Upper lobe of left lung (tissue), 6 donors: Measurements from ENCODE around the gene CPNE4. TPM values are rescaled to one million over a fixed set of nuclear protein-coding genes. Genes with fewer than 3 reads are reported as not detected.

Experiments
- ATAC-seq, 2 donors: fragments of 200-7000 bp; cut with Tn5 transposase; one replicate each; pipeline ENCODE4 v1.9.1; 2022; ENCODE audit warnings: mild to moderate bottlenecking in 2 of 2, moderate library complexity in 2 of 2; ENCODE audit not compliant: low FRiP score in 2 of 2
- DNase-seq, 2 donors: peaks; one replicate each; pipeline ENCODE4 v3.0.0-alpha.2; 2019 to 2020
- H3K27ac ChIP-seq, 4 donors: fragments of 200-600 bp; sonication (generic); one replicate each; pipeline ENCODE4 v1.5.1; 2016 to 2019
- H3K27me3 ChIP-seq, 4 donors: fragments of 200-600 bp; sonication (generic); one replicate each; pipeline ENCODE4 v1.5.1; 2017 to 2019
- H3K36me3 ChIP-seq, 4 donors: fragments of 200-600 bp; sonication (generic); one replicate each; pipeline ENCODE4 v1.5.1; 2016 to 2019
- H3K4me1 ChIP-seq, 4 donors: fragments of 200-600 bp; sonication (generic); one replicate each; pipeline ENCODE4 v1.5.1; 2018 to 2019
- H3K4me3 ChIP-seq, 4 donors: fragments of 200-600 bp; sonication (generic); one replicate each; pipeline ENCODE4 v1.5.1; 2017 to 2019; ENCODE audit warnings: mild to moderate bottlenecking in 2 of 4, moderate library complexity in 1 of 4
- H3K9me3 ChIP-seq, 4 donors: fragments of 200-600 bp; sonication (generic); one replicate each; pipeline ENCODE4 v1.5.1; 2018 to 2019
- EP300 ChIP-seq, 4 donors: sonication (generic); formaldehyde crosslinking; IDR thresholded peaks; one replicate each; pipeline ENCODE4 v1.5.1; 2017; ENCODE audit warnings: antibody characterized with exemption in 4 of 4, control low read depth in 2 of 4
- POLR2A ChIP-seq, 4 donors: fragments of 450-650 bp; IDR thresholded peaks; one replicate each; pipeline ENCODE4 v1.5.1; 2016 to 2017; ENCODE audit warnings: antibody characterized with exemption in 4 of 4, mild to moderate bottlenecking in 2 of 4
- POLR2AphosphoS5 ChIP-seq, 2 donors: sonication (generic); formaldehyde crosslinking; IDR thresholded peaks; one replicate each; pipeline ENCODE4 v1.5.1; 2017; ENCODE audit warnings: antibody characterized with exemption in 2 of 2
- WGBS, 2 donors: methylation state at CpG; one replicate each; pipeline ENCODE4 v1.1.5; 2017 to 2018; 5-methylcytosine and 5-hydroxymethylcytosine counted together
- total RNA-seq, 6 donors: library from RNA; depleted of rRNA in 4 of 6; stranded (reverse); fragments of >200 nt in 4 of 6; gene quantifications; one replicate each; pipeline versions ENCODE4 v1.1.0 to v1.2.1, GENCODE V29; 2016 to 2021
- TF ChIP-seq, protein P1 (sequence below), 6 experiments: fragments of 450-650 bp in 4 of 6; fragments of 200-600 bp in 2 of 6; sonication (generic) in 2 of 6; IDR thresholded peaks; one replicate each; pipeline ENCODE4 v1.5.1; 2016 to 2019; ENCODE audit warnings: antibody characterized with exemption in 6 of 6
- donor health status: DM: no; HTN: no; CAD: no; lungs with moderate emphysema.
- donor health status: DM: no; HTN: yes; CAD: no; lungs with severe emphysema.

The CPNE4 gene
- total RNA-seq, 6 donors from 2014 or later, result 0.34 to 2.1 (median 0.47) TPM; not detected in 3

- DNase-seq (no peak), ATAC-seq (no peak)
- Histone ChIP-seq H3K4me1 (no peaks in the 10 kb centered on the region), H3K4me3 (no peak overlapping the region), H3K36me3 (no peaks in the 10 kb centered on the region), H3K9me3 (no peaks in the 10 kb centered on the region), H3K27me3 (no peaks in the 10 kb centered on the region), H3K27ac (no peak overlapping the region)
- TF ChIP-seq POLR2AphosphoS5 (IDR thresholded peaks at IDR 0.05) (no peak), EP300 (IDR thresholded peaks at IDR 0.05) (no peak), POLR2A (IDR thresholded peaks at IDR 0.05) (no peak)
- TF ChIP-seq, protein P1, sequence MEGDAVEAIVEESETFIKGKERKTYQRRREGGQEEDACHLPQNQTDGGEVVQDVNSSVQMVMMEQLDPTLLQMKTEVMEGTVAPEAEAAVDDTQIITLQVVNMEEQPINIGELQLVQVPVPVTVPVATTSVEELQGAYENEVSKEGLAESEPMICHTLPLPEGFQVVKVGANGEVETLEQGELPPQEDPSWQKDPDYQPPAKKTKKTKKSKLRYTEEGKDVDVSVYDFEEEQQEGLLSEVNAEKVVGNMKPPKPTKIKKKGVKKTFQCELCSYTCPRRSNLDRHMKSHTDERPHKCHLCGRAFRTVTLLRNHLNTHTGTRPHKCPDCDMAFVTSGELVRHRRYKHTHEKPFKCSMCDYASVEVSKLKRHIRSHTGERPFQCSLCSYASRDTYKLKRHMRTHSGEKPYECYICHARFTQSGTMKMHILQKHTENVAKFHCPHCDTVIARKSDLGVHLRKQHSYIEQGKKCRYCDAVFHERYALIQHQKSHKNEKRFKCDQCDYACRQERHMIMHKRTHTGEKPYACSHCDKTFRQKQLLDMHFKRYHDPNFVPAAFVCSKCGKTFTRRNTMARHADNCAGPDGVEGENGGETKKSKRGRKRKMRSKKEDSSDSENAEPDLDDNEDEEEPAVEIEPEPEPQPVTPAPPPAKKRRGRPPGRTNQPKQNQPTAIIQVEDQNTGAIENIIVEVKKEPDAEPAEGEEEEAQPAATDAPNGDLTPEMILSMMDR (IDR thresholded peaks at IDR 0.05), result no peak
- WGBS, 2 donors, result 72 to 80% methylated on average over 3 of the region's 3 CpGs
Observed at GRCh38 chr3:131705558-131706051, 329.2 kb downstream of the CPNE4 start.

GRCh38 chr3:131705099-131705498 lies 329.7 kb downstream of the CPNE4 start:
- H3K4me3 ChIP-seq, result no peak overlapping the region
- no peaks in the 10 kb centered on the region for H3K36me3 ChIP-seq
- no peak overlapping the region for H3K27ac ChIP-seq
- no peak for ATAC-seq
- no peak for DNase-seq
- no peaks in the 10 kb centered on the region for H3K27me3 ChIP-seq
- H3K4me1 ChIP-seq, result no peaks in the 10 kb centered on the region
- H3K9me3 ChIP-seq, result no peaks in the 10 kb centered on the region
- TF ChIP-seq, protein P1 (IDR thresholded peaks at IDR 0.05), result no peak
- no peak for TF ChIP-seq EP300 (IDR thresholded peaks at IDR 0.05)
- TF ChIP-seq POLR2A (IDR thresholded peaks at IDR 0.05), result no peak
- no peak for TF ChIP-seq POLR2AphosphoS5 (IDR thresholded peaks at IDR 0.05)
- WGBS, 2 donors, result 69 to 75% methylated on average over 1 of the region's 1 CpG

DNA sequence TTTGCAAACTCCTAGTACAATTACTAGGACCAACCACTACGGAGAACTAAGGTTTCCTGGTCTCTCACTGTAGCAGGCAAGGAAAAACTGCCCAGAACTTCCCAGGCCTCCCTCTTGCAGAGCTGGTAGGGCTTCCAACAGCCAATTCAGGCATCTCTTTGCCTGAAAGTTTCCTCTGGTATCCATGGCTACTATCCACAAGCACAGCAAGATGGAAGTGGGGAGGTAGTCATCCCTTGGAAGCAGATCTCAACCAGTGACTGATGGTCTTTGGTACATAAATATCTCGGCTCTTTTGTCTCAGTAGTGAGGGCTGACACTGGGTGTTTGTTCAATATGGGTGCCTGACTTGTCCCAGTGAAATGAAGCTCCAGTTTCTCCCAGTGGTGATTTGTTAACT lies 330.7 kb downstream of the CPNE4 start:
- ATAC-seq (no peak), DNase-seq (no peak)
- H3K4me1 ChIP-seq, result no peaks in the 10 kb centered on the region
- WGBS, 2 donors, result 59 to 64% methylated on average over 2 of the region's 2 CpGs
- no peaks in the 10 kb centered on the region for H3K27me3 ChIP-seq
- H3K9me3 ChIP-seq, result no peaks in the 10 kb centered on the region
- TF ChIP-seq EP300 (IDR thresholded peaks at IDR 0.05), result no peak
- no peak for TF ChIP-seq POLR2A (IDR thresholded peaks at IDR 0.05)
- TF ChIP-seq, protein P1 (IDR thresholded peaks at IDR 0.05), result no peak
- no peak for TF ChIP-seq POLR2AphosphoS5 (IDR thresholded peaks at IDR 0.05)
- no peak overlapping the region for H3K27ac ChIP-seq
- no peak overlapping the region for H3K4me3 ChIP-seq
- no peaks in the 10 kb centered on the region for H3K36me3 ChIP-seq

GRCh38 chr3:131702146-131702545 lies 332.7 kb downstream of the CPNE4 start:
- H3K36me3 ChIP-seq, result no peaks in the 10 kb centered on the region
- no peaks in the 10 kb centered on the region for H3K4me1 ChIP-seq
- 61 to 70% methylated on average over 2 of the region's 2 CpGs for WGBS, 2 donors
- no peak for DNase-seq
- no peaks in the 10 kb centered on the region for H3K27me3 ChIP-seq
- no peaks in the 10 kb centered on the region for H3K9me3 ChIP-seq
- TF ChIP-seq POLR2AphosphoS5 (IDR thresholded peaks at IDR 0.05), result no peak
- TF ChIP-seq EP300 (IDR thresholded peaks at IDR 0.05), result no peak
- TF ChIP-seq, protein P1 (IDR thresholded peaks at IDR 0.05), result no peak
- TF ChIP-seq POLR2A (IDR thresholded peaks at IDR 0.05), result no peak
- no peak overlapping the region for H3K4me3 ChIP-seq
- no peak overlapping the region for H3K27ac ChIP-seq
- ATAC-seq, result no peak

DNA sequence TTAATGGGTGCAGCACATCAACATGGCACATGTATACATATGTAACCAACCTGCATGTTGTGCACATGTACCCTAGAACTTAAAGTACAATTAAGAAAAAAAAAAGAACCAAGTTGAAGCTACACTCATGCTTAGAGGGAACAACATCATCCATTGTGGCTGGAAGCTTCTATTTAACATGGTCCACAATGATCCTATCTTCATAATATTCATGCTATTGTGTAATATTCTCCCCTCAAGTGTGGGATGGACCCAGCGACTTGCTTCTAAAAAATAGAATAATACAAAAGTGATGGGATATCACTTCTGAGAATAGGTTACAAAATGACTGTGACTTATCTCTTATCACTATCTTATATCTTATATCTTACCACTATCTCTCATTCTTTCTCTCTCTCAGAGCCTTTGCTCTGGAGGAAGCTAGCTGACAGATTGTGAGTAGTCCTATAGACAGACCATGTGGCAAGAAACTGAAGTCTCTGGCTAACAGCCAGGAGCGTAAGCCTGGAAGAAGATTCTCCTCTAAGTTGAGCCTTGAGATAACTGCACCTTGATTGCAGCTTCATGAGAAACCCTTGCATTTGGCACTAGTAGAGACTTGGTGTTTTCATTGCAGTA lies 333.6 kb downstream of the CPNE4 start:
- DNase-seq, result no peak
- WGBS, 2 donors, result 64 to 92% methylated on average over 2 of the region's 2 CpGs
- no peak for ATAC-seq

More for the DNA sequence above, 333.6 kb downstream of the CPNE4 start:
- Histone ChIP-seq H3K27me3 (no peaks in the 10 kb centered on the region), H3K4me1 (no peaks in the 10 kb centered on the region), H3K4me3 (no peak overlapping the region), H3K9me3 (no peaks in the 10 kb centered on the region), H3K27ac (no peak overlapping the region), H3K36me3 (no peaks in the 10 kb centered on the region)
- no peak for TF ChIP-seq POLR2AphosphoS5 (IDR thresholded peaks at IDR 0.05)
- no peak for TF ChIP-seq POLR2A (IDR thresholded peaks at IDR 0.05)
- TF ChIP-seq EP300 (IDR thresholded peaks at IDR 0.05), result no peak
- TF ChIP-seq, protein P1 (IDR thresholded peaks at IDR 0.05), result no peak
